ENCODE data around the gene COL6A1. TPM values are rescaled to one million over a fixed set of nuclear protein-coding genes. Genes with fewer than 3 reads are reported as not detected.

COL6A1 gene
- total and polyA plus RNA-seq, 4 donors = 16.9 to 82.0 (median 35.7) TPM

GRCh38 chr21:45945066-45945867, 36.3 kb upstream of the COL6A1 start:
- Histone ChIP-seq H3K4me1 (ENCODE audit: control insufficient read depth in 4 of 4, insufficient read depth in 4 of 4, low read length in 3 of 4) (no peaks in the 10 kb centered on the region), H3K9ac (ENCODE audit: low read depth in 1 of 2, low read length in 2 of 2) (no peak overlapping the region), H3K4me3 (ENCODE audit: low read depth in 1 of 3, low read length in 3 of 3) (no peak overlapping the region), H3K27ac (ENCODE audit: low read depth in 1 of 2, low read length in 2 of 2) (no peak overlapping the region), H3K36me3 (ENCODE audit: control insufficient read depth in 4 of 4, insufficient read depth in 3 of 4, low read depth in 1 of 4, low read length in 3 of 4) (no peaks in the 10 kb centered on the region), H3K27me3 (ENCODE audit: control insufficient read depth in 4 of 4, insufficient read depth in 4 of 4, low read length in 3 of 4) (no peaks in the 10 kb centered on the region), H3K9me3 (ENCODE audit: control insufficient read depth in 4 of 4, low read length in 3 of 4) (no peaks in the 10 kb centered on the region)
- TF ChIP-seq NR2F2 (IDR thresholded peaks at IDR 0.05) = no peak
- TF ChIP-seq EGR1 (IDR thresholded peaks at IDR 0.05; ENCODE audit: low read depth in 2 of 2) = no peak
- no peak for TF ChIP-seq HNF4G (IDR thresholded peaks at IDR 0.05)
- TF ChIP-seq TAF1 (conservative IDR thresholded peaks at IDR 0.05) = no peak
- no peak for TF ChIP-seq YY1 (IDR thresholded peaks at IDR 0.05)
- TF ChIP-seq RXRA (IDR thresholded peaks at IDR 0.05) = no peak
- no peak for TF ChIP-seq SP1 (IDR thresholded peaks at IDR 0.05)
- no peak for TF ChIP-seq HNF4A (conservative IDR thresholded peaks at IDR 0.05)
- no peak for TF ChIP-seq FOXA2 (IDR thresholded peaks at IDR 0.05)
- no peak for DNase-seq (ENCODE audit: low spot score)
- WGBS = 90% methylated on average over 24 of the region's 24 CpGs

DNA sequence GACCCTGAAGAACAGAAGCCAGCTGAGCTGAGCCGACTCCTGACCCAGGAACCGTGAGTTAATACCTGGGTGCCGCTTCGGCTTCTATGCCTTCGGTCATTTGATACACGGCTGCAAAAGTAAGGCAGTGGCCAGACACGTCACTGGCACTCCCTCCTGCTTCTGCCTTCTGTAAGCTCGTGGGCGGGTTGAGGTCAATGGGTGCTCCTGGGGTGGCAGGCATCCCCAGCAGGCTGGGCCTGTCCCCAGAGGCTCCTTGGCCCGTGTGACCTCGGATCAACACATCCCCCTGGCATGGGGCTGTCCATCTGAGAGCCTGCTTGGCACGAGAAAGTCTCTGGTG, 35.7 kb upstream of the COL6A1 start:
- Histone ChIP-seq H3K4me3 (ENCODE audit: low read depth in 1 of 3, low read length in 3 of 3) (no peak overlapping the region), H3K36me3 (ENCODE audit: control insufficient read depth in 4 of 4, insufficient read depth in 3 of 4, low read depth in 1 of 4, low read length in 3 of 4) (no peaks in the 10 kb centered on the region), H3K9ac (ENCODE audit: low read depth in 1 of 2, low read length in 2 of 2) (no peak overlapping the region), H3K4me1 (ENCODE audit: control insufficient read depth in 4 of 4, insufficient read depth in 4 of 4, low read length in 3 of 4) (no peaks in the 10 kb centered on the region), H3K9me3 (ENCODE audit: control insufficient read depth in 4 of 4, low read length in 3 of 4) (no peaks in the 10 kb centered on the region), H3K27me3 (ENCODE audit: control insufficient read depth in 4 of 4, insufficient read depth in 4 of 4, low read length in 3 of 4) (peaks cover 0 to 3% (median 0%) of the 10 kb centered on the region in 4 donors), H3K27ac (ENCODE audit: low read depth in 1 of 2, low read length in 2 of 2) (no peak overlapping the region)
- TF ChIP-seq TAF1 (conservative IDR thresholded peaks at IDR 0.05) (no peak), GABPA (IDR thresholded peaks at IDR 0.05 in 1 of 2, conservative IDR thresholded peaks at IDR 0.05 in 1 of 2) (no peak)
- WGBS = 85% methylated on average over 12 of the region's 12 CpGs
- no peak for DNase-seq (ENCODE audit: low spot score)

- 89% methylated on average over 16 of the region's 16 CpGs for WGBS
- Histone ChIP-seq H3K4me3 (ENCODE audit: low read depth in 1 of 3, low read length in 3 of 3) (no peak overlapping the region), H3K36me3 (ENCODE audit: control insufficient read depth in 4 of 4, insufficient read depth in 3 of 4, low read depth in 1 of 4, low read length in 3 of 4) (no peaks in the 10 kb centered on the region), H3K27ac (ENCODE audit: low read depth in 1 of 2, low read length in 2 of 2) (no peak overlapping the region), H3K9ac (ENCODE audit: low read depth in 1 of 2, low read length in 2 of 2) (no peak overlapping the region), H3K4me1 (ENCODE audit: control insufficient read depth in 4 of 4, insufficient read depth in 4 of 4, low read length in 3 of 4) (no peaks in the 10 kb centered on the region), H3K27me3 (ENCODE audit: control insufficient read depth in 4 of 4, insufficient read depth in 4 of 4, low read length in 3 of 4) (peaks cover 0 to 3% (median 2%) of the 10 kb centered on the region in 4 donors), H3K9me3 (ENCODE audit: control insufficient read depth in 4 of 4, low read length in 3 of 4) (no peaks in the 10 kb centered on the region)
- TF ChIP-seq, protein P1, sequence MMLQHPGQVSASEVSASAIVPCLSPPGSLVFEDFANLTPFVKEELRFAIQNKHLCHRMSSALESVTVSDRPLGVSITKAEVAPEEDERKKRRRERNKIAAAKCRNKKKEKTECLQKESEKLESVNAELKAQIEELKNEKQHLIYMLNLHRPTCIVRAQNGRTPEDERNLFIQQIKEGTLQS (IDR thresholded peaks at IDR 0.05) = no peak
- TF ChIP-seq FOXA1 (IDR thresholded peaks at IDR 0.05) (no peak), REST (IDR thresholded peaks at IDR 0.05) (no peak), HNF4A (conservative IDR thresholded peaks at IDR 0.05) (no peak), TAF1 (conservative IDR thresholded peaks at IDR 0.05) (no peak), NR2F2 (IDR thresholded peaks at IDR 0.05) (no peak)
- TF ChIP-seq, protein P2, sequence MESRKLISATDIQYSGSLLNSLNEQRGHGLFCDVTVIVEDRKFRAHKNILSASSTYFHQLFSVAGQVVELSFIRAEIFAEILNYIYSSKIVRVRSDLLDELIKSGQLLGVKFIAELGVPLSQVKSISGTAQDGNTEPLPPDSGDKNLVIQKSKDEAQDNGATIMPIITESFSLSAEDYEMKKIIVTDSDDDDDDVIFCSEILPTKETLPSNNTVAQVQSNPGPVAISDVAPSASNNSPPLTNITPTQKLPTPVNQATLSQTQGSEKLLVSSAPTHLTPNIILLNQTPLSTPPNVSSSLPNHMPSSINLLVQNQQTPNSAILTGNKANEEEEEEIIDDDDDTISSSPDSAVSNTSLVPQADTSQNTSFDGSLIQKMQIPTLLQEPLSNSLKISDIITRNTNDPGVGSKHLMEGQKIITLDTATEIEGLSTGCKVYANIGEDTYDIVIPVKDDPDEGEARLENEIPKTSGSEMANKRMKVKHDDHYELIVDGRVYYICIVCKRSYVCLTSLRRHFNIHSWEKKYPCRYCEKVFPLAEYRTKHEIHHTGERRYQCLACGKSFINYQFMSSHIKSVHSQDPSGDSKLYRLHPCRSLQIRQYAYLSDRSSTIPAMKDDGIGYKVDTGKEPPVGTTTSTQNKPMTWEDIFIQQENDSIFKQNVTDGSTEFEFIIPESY (IDR thresholded peaks at IDR 0.05) = no peak
- TF ChIP-seq, protein P3, sequence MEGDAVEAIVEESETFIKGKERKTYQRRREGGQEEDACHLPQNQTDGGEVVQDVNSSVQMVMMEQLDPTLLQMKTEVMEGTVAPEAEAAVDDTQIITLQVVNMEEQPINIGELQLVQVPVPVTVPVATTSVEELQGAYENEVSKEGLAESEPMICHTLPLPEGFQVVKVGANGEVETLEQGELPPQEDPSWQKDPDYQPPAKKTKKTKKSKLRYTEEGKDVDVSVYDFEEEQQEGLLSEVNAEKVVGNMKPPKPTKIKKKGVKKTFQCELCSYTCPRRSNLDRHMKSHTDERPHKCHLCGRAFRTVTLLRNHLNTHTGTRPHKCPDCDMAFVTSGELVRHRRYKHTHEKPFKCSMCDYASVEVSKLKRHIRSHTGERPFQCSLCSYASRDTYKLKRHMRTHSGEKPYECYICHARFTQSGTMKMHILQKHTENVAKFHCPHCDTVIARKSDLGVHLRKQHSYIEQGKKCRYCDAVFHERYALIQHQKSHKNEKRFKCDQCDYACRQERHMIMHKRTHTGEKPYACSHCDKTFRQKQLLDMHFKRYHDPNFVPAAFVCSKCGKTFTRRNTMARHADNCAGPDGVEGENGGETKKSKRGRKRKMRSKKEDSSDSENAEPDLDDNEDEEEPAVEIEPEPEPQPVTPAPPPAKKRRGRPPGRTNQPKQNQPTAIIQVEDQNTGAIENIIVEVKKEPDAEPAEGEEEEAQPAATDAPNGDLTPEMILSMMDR (IDR thresholded peaks at IDR 0.05; ENCODE audit: low read depth, low read length, missing input control) = no peak
- DNase-seq (ENCODE audit: low spot score) = no peak
These were observed 34.3 kb upstream of the COL6A1 start for GRCh38 chr21:45947296-45947695.
